Uterus (tissue), 2 donors: Measurements from ENCODE around the gene KDM4F.

Source experiments
- CTCF ChIP-seq, 4 experiments: fragments of 200-600 bp in 2 of 4; fragments of 450-650 bp in 2 of 4; sonication (generic) in 2 of 4; IDR thresholded peaks; one replicate each; pipeline ENCODE4 v1.5.1; 2016 to 2019; ENCODE audit warnings: antibody characterized with exemption in 4 of 4, mild to moderate bottlenecking in 2 of 4, moderate library complexity in 1 of 4
- POLR2A ChIP-seq, 2 donors: fragments of 450-650 bp; IDR thresholded peaks; one replicate each; pipeline ENCODE4 v1.6.1; 2016; ENCODE audit warnings: antibody characterized with exemption in 2 of 2, mild to moderate bottlenecking in 1 of 2, moderate library complexity in 1 of 2

- TF ChIP-seq CTCF (IDR thresholded peaks at IDR 0.05) (no peak), POLR2A (IDR thresholded peaks at IDR 0.05) (no peak)
Observed at GRCh38 chr11:95028357-95028756, 20.9 kb upstream of the KDM4F start.
